OCI-LY3 (cell line): Measurements from ENCODE around the gene APOL4.

ENCODE experiments used
- CTCF ChIP-seq: fragments of 200-600, 300-600 bp; sonication (generic); IDR thresholded peaks from 2 replicates; pipeline ENCODE4 v1.5.1; 2014; ENCODE audit warnings: antibody characterized with exemption, low read length, low read depth
- EZH2phosphoT487 ChIP-seq: fragments of 200-600 bp; shearing (Covaris generic); IDR thresholded peaks from 2 replicates; pipeline ENCODE4 v1.6.1; 2018; ENCODE audit warnings: antibody characterized with exemption, mixed run types, low read depth

- TF ChIP-seq EZH2phosphoT487 (no peak), CTCF (no peak)
Measured at GRCh38 chr22:36164621-36165020, 37.0 kb downstream of the APOL4 start.
